GM23248 (cell line): Measurements from ENCODE around the gene WNT7B.

Source experiments
- EZH2 ChIP-seq: fragments of 200-600 bp; sonication (generic); IDR thresholded peaks from 2 replicates; pipeline ENCODE4 v1.6.1; 2018; ENCODE audit warnings: antibody characterized with exemption, mild to moderate bottlenecking; ENCODE audit not compliant: insufficient read depth, poor library complexity, severe bottlenecking
- EZH2phosphoT487 ChIP-seq: fragments of 200-600 bp; sonication (generic); IDR thresholded peaks from 2 replicates; pipeline ENCODE4 v1.6.1; 2018; ENCODE audit warnings: antibody characterized with exemption, moderate library complexity, mild to moderate bottlenecking, low read depth; ENCODE audit not compliant: insufficient read depth

DNA sequence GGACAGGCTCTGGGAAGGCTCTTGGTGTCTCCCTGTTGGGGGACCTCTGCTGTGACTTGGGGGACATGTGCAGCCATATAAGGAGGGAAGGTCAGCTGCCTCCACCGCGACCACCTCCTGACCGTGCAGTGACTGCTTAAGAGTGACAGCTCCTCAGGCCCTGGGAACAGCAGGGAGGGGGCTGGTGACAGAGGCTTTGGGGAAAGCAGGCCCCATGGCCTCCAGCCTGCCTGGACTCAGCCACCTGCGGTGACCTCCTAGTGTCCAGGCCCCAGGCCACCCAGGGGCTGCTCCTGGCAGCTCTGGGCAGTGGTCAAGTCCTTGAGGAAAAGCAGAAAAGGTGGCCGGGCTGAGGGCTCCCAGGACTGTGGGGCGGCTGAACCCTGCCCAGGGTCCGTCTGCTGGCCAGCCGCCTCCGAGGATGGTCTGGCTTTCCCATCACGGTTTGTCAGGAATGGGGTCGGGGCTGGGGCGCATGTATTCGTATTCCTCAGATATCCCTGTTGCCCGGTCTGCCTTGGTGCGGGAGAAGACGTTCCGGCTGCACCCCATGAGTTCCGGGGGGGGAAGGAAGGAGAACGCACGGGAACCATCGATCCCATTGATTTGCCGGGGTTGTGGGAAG lies 96.8 kb downstream of the WNT7B start:
- TF ChIP-seq EZH2phosphoT487 = 0 out of 2 replicates have a peak, but pooled peaks have one; percentile 25
- TF ChIP-seq EZH2 = no peak
